Activated CD4-positive, alpha-beta T cell treated with anti-CD3 and anti-CD28 coated beads, Interleukin-2, amount 10 ng/mL, durations not matched to agents 24 days and 14 days (primary cell): ENCODE results near the gene C15orf39. TPM values are rescaled to one million over a fixed set of nuclear protein-coding genes. Genes with fewer than 3 reads are reported as not detected.
"Not testable (repeated sequence)": the region's sequence is repeated elsewhere in the genome, so short reads cannot be mapped to it uniquely, and the experiment has no call there.

Experiments
- DNase-seq: peaks from one replicate; pipeline ENCODE4 v3.0.0; 2022
- H3K27ac Mint-ChIP-seq: one replicate; pipeline ENCODE4 v1.8.0; 2022; ENCODE audit warnings: mild to moderate bottlenecking, mixed read lengths
- H3K27me3 Mint-ChIP-seq: one replicate; pipeline ENCODE4 v1.8.0; 2022; ENCODE audit warnings: mixed read lengths
- H3K36me3 Mint-ChIP-seq: one replicate; pipeline ENCODE4 v1.8.0; 2022; ENCODE audit warnings: low read depth, mild to moderate bottlenecking, mixed read lengths
- H3K4me1 Mint-ChIP-seq: one replicate; pipeline ENCODE4 v1.8.0; 2021; ENCODE audit warnings: mixed read lengths
- H3K4me3 Mint-ChIP-seq: one replicate; pipeline ENCODE4 v1.8.0; 2022; ENCODE audit warnings: mild to moderate bottlenecking, moderate library complexity, mixed read lengths
- H3K9me3 Mint-ChIP-seq: one replicate; pipeline ENCODE4 v1.8.0; 2021; ENCODE audit warnings: mixed read lengths
- intact Hi-C: fragments of 100-400 bp; cut with micrococcal nuclease; formaldehyde crosslinking; loops from one replicate; pipeline ENCODE4 v1.15.1; 2023
- total RNA-seq: library from RNA; stranded (reverse); gene quantifications from 2 replicates; pipeline ENCODE4 v1.2.3, GENCODE V29; 2022

C15orf39 gene
- total RNA-seq, 1 donor from 2014 or later = 43.2 TPM

GRCh38 chr15:75164625-75165350 lies 36.9 kb upstream of the C15orf39 start:
- H3K4me1 Mint-ChIP-seq = peaks cover 22% of the 10 kb centered on the region
- peaks cover 4% of the 10 kb centered on the region for H3K36me3 Mint-ChIP-seq
- DNase-seq = no peak
- H3K4me3 Mint-ChIP-seq = no peak overlapping the region
- intact Hi-C loops = no loop called here
- peaks cover 16% of the 10 kb centered on the region for H3K9me3 Mint-ChIP-seq
- H3K27ac Mint-ChIP-seq = no peak overlapping the region
- peaks cover 8% of the 10 kb centered on the region for H3K27me3 Mint-ChIP-seq

GRCh38 chr15:75166489-75167063 lies 35.1 kb upstream of the C15orf39 start:
- H3K36me3 Mint-ChIP-seq, H3K4me3 Mint-ChIP-seq, H3K27me3 Mint-ChIP-seq, DNase-seq, intact Hi-C loops: not testable (repeated sequence)
- Mint-ChIP-seq H3K9me3 (peaks cover 19% of the 10 kb centered on the region), H3K27ac (peak overlapping the region; percentile 52), H3K4me1 (peaks cover 38% of the 10 kb centered on the region)

- Mint-ChIP-seq H3K27ac (no peak overlapping the region), H3K4me1 (peaks cover 45% of the 10 kb centered on the region), H3K36me3 (peaks cover 4% of the 10 kb centered on the region), H3K27me3 (peaks cover 3% of the 10 kb centered on the region), H3K4me3 (no peak overlapping the region), H3K9me3 (peaks cover 19% of the 10 kb centered on the region)
- intact Hi-C loops = no loop called here
- DNase-seq = no peak
These were observed 33.9 kb upstream of the C15orf39 start for GRCh38 chr15:75167588-75168350.

GRCh38 chr15:75168374-75168773 lies 33.3 kb upstream of the C15orf39 start:
- Mint-ChIP-seq H3K4me3 (no peak overlapping the region), H3K4me1 (peaks cover 45% of the 10 kb centered on the region)

GRCh38 chr15:75170203-75170602 lies 31.5 kb upstream of the C15orf39 start:
- peaks cover 41% of the 10 kb centered on the region for H3K4me1 Mint-ChIP-seq
- H3K27me3 Mint-ChIP-seq = peaks cover 3% of the 10 kb centered on the region
- intact Hi-C loops = loop anchor here (2.0 to 5.0 kb wide), 3 partner anchors 33 to 65 kb away; no protein-coding TSS in a partner anchor
- peaks cover 4% of the 10 kb centered on the region for H3K36me3 Mint-ChIP-seq
- no peak overlapping the region for H3K27ac Mint-ChIP-seq
- H3K9me3 Mint-ChIP-seq = peaks cover 19% of the 10 kb centered on the region
- no peak for DNase-seq
- H3K4me3 Mint-ChIP-seq = no peak overlapping the region

More at GRCh38 chr15:75168374-75168773, 33.3 kb upstream of the C15orf39 start:
- DNase-seq = no peak
- no peak overlapping the region for H3K27ac Mint-ChIP-seq
- intact Hi-C loops = no loop called here
- H3K27me3 Mint-ChIP-seq = peaks cover 3% of the 10 kb centered on the region
- peaks cover 19% of the 10 kb centered on the region for H3K9me3 Mint-ChIP-seq
- H3K36me3 Mint-ChIP-seq = peaks cover 4% of the 10 kb centered on the region

GRCh38 chr15:75170711-75171341 lies 30.9 kb upstream of the C15orf39 start:
- Mint-ChIP-seq H3K27me3 (peaks cover 3% of the 10 kb centered on the region), H3K4me1 (peaks cover 45% of the 10 kb centered on the region), H3K27ac (peak overlapping the region; percentile 74), H3K36me3 (peaks cover 4% of the 10 kb centered on the region), H3K9me3 (peaks cover 19% of the 10 kb centered on the region), H3K4me3 (peak overlapping the region; percentile 41)
- intact Hi-C loops = loop anchor here (2.0 to 5.0 kb wide), 3 partner anchors 32 to 66 kb away; no protein-coding TSS in a partner anchor
- DNase-seq = no peak

GRCh38 chr15:75171408-75171807 lies 30.3 kb upstream of the C15orf39 start:
- Mint-ChIP-seq H3K9me3 (peaks cover 17% of the 10 kb centered on the region), H3K27me3 (peaks cover 3% of the 10 kb centered on the region), H3K4me3 (peak overlapping the region; percentile 41), H3K36me3 (peaks cover 4% of the 10 kb centered on the region), H3K27ac (peak overlapping the region; percentile 74), H3K4me1 (peaks cover 45% of the 10 kb centered on the region)
- DNase-seq = peak; percentile 79
- intact Hi-C loops = loop anchor here (2.0 to 5.0 kb wide), 3 partner anchors 31 to 67 kb away; no protein-coding TSS in a partner anchor

- Mint-ChIP-seq H3K27ac (peak overlapping the region; percentile 48), H3K9me3 (peaks cover 14% of the 10 kb centered on the region), H3K36me3 (peaks cover 2% of the 10 kb centered on the region), H3K27me3 (peaks cover 8% of the 10 kb centered on the region), H3K4me3 (peak overlapping the region; percentile 8), H3K4me1 (peaks cover 48% of the 10 kb centered on the region)
- no peak for DNase-seq
- intact Hi-C loops = loop anchor here (5.0 kb wide), 1 partner anchor 40 kb away; no protein-coding TSS in a partner anchor
These were observed 29.3 kb upstream of the C15orf39 start for GRCh38 chr15:75172284-75172820.

- H3K4me1 Mint-ChIP-seq = peaks cover 40% of the 10 kb centered on the region
- no peak overlapping the region for H3K4me3 Mint-ChIP-seq
- no peak for DNase-seq
- no peaks in the 10 kb centered on the region for H3K36me3 Mint-ChIP-seq
- intact Hi-C loops = loop anchor here (5.0 kb wide), 1 partner anchor 42 kb away; no protein-coding TSS in a partner anchor
- no peak overlapping the region for H3K27ac Mint-ChIP-seq
- peaks cover 18% of the 10 kb centered on the region for H3K27me3 Mint-ChIP-seq
- peaks cover 9% of the 10 kb centered on the region for H3K9me3 Mint-ChIP-seq
These were observed 27.6 kb upstream of the C15orf39 start for GRCh38 chr15:75174102-75174501.

- H3K36me3 Mint-ChIP-seq = no peaks in the 10 kb centered on the region
- H3K27me3 Mint-ChIP-seq = peaks cover 23% of the 10 kb centered on the region
- no peak overlapping the region for H3K4me3 Mint-ChIP-seq
- DNase-seq = no peak
- intact Hi-C loops = loop anchor here (5.0 kb wide), 1 partner anchor 42 kb away; no protein-coding TSS in a partner anchor
- peaks cover 37% of the 10 kb centered on the region for H3K4me1 Mint-ChIP-seq
- H3K9me3 Mint-ChIP-seq = peaks cover 3% of the 10 kb centered on the region
- H3K27ac Mint-ChIP-seq = no peak overlapping the region
These were observed 27.0 kb upstream of the C15orf39 start for GRCh38 chr15:75174729-75175128.

- no peaks in the 10 kb centered on the region for H3K36me3 Mint-ChIP-seq
- H3K27ac Mint-ChIP-seq = no peak overlapping the region
- H3K4me3 Mint-ChIP-seq = no peak overlapping the region
- H3K27me3 Mint-ChIP-seq = peaks cover 35% of the 10 kb centered on the region
- H3K4me1 Mint-ChIP-seq = peaks cover 26% of the 10 kb centered on the region
- no peak for DNase-seq
- H3K9me3 Mint-ChIP-seq = no peaks in the 10 kb centered on the region
- intact Hi-C loops = no loop called here
These were observed 25.3 kb upstream of the C15orf39 start for GRCh38 chr15:75176396-75176761.

GRCh38 chr15:75177360-75178071 lies 24.2 kb upstream of the C15orf39 start:
- H3K4me1 Mint-ChIP-seq = peaks cover 22% of the 10 kb centered on the region
- H3K27me3 Mint-ChIP-seq = peaks cover 43% of the 10 kb centered on the region
- H3K36me3 Mint-ChIP-seq = no peaks in the 10 kb centered on the region
- H3K27ac Mint-ChIP-seq = no peak overlapping the region
- H3K4me3 Mint-ChIP-seq = no peak overlapping the region
- H3K9me3 Mint-ChIP-seq = no peaks in the 10 kb centered on the region
- DNase-seq = no peak
- intact Hi-C loops = no loop called here
